Measurements from ENCODE around the gene TAS2R16.
"Not testable (repeated sequence)": the region's sequence is repeated elsewhere in the genome, so short reads cannot be mapped to it uniquely, and the experiment has no call there.

TAS2R16 gene

DNA sequence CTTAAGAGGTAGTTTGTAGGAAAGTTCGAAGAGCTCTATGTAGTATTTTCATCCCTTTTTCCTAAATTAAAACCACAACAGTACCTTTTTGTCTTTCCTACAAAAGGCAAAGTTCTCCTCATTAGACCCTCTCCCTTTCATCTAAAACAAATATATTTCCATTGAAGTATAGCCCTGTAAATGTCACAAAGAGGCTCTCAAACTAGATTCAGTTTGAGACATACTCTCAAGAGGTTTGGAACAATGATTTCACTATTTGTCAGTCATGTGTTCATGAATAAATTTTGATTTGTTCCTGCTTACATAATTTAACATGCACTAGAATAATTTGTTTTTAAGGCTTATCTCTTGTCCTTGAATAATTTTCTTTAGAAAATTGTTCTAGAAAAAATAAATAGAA lies 12.2 kb downstream of the TAS2R16 start:
- Histone ChIP-seq H3K4me3 (ENCODE audit: low read depth in 1 of 5, low read length in 5 of 5) (no peak overlapping the region), H3K9ac (ENCODE audit: low read length in 5 of 5) (no peak overlapping the region), H3K4me1 (ENCODE audit: control insufficient read depth in 5 of 5, insufficient read depth in 5 of 5, low read length in 5 of 5) (no peaks in the 10 kb centered on the region), H3K36me3 (ENCODE audit: control insufficient read depth in 5 of 5, insufficient read depth in 5 of 5, low read length in 5 of 5) (no peaks in the 10 kb centered on the region), H3K9me3 (ENCODE audit: control insufficient read depth in 5 of 5, low read length in 5 of 5) (peaks cover 0 to under 1% (median 0%) of the 10 kb centered on the region in 5 donors), H3K27ac (ENCODE audit: low read depth, low read length) (no peak overlapping the region), H3K27me3 (ENCODE audit: control insufficient read depth in 5 of 5, insufficient read depth in 4 of 5, low read length in 5 of 5) (no peaks in the 10 kb centered on the region)

- Histone ChIP-seq H3K27ac (ENCODE audit: low read depth, low read length) (no peak overlapping the region), H3K36me3 (ENCODE audit: control insufficient read depth in 5 of 5, insufficient read depth in 5 of 5, low read length in 5 of 5) (no peaks in the 10 kb centered on the region), H3K27me3 (ENCODE audit: control insufficient read depth in 5 of 5, insufficient read depth in 4 of 5, low read length in 5 of 5) (no peaks in the 10 kb centered on the region), H3K4me1 (ENCODE audit: control insufficient read depth in 5 of 5, insufficient read depth in 5 of 5, low read length in 5 of 5) (no peaks in the 10 kb centered on the region), H3K9me3 (ENCODE audit: control insufficient read depth in 5 of 5, low read length in 5 of 5) (peaks cover 0 to 3% (median 0%) of the 10 kb centered on the region in 5 donors), H3K4me3 (ENCODE audit: low read depth in 1 of 5, low read length in 5 of 5) (no peak overlapping the region), H3K9ac (ENCODE audit: low read length in 5 of 5) (no peak overlapping the region)
Measured at GRCh38 chr7:122975341-122975740, 20.2 kb downstream of the TAS2R16 start.

GRCh38 chr7:122974229-122974628 lies 21.3 kb downstream of the TAS2R16 start:
- no peak overlapping the region for H3K9ac ChIP-seq (ENCODE audit: low read length in 5 of 5)
- H3K4me1 ChIP-seq (ENCODE audit: control insufficient read depth in 5 of 5, insufficient read depth in 5 of 5, low read length in 5 of 5): no peaks in the 10 kb centered on the region
- no peaks in the 10 kb centered on the region for H3K27me3 ChIP-seq (ENCODE audit: control insufficient read depth in 5 of 5, insufficient read depth in 4 of 5, low read length in 5 of 5)
- H3K9me3 ChIP-seq (ENCODE audit: control insufficient read depth in 5 of 5, low read length in 5 of 5): peaks cover 0 to 3% (median 0%) of the 10 kb centered on the region in 5 donors
- no peak overlapping the region for H3K27ac ChIP-seq (ENCODE audit: low read depth, low read length)
- no peaks in the 10 kb centered on the region for H3K36me3 ChIP-seq (ENCODE audit: control insufficient read depth in 5 of 5, insufficient read depth in 5 of 5, low read length in 5 of 5)
- no peak overlapping the region for H3K4me3 ChIP-seq (ENCODE audit: low read depth in 1 of 5, low read length in 5 of 5)

DNA sequence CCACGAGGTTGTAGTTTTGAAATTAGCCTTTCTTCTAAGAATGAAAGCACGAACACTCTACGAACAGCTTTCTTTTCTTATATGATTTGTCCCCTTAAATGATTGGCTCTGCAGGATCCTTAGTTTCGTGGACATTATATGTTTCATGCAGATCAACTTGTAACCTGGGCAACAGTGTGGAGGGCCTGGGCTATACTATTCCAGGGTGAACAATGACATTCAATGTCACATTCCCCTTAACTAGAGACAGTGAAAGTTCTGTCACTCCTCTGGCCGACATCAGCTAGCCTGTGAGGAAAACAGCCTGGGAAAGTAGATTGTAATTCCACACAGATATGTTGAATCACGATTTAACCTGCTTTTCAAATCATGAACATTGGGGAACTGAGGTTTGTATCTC lies 23.4 kb downstream of the TAS2R16 start:
- Histone ChIP-seq H3K27ac (ENCODE audit: low read depth, low read length) (no peak overlapping the region), H3K27me3 (ENCODE audit: control insufficient read depth in 5 of 5, insufficient read depth in 4 of 5, low read length in 5 of 5) (no peaks in the 10 kb centered on the region), H3K4me1 (ENCODE audit: control insufficient read depth in 5 of 5, insufficient read depth in 5 of 5, low read length in 5 of 5) (no peaks in the 10 kb centered on the region), H3K9ac (ENCODE audit: low read length in 5 of 5) (no peak overlapping the region), H3K9me3 (ENCODE audit: control insufficient read depth in 5 of 5, low read length in 5 of 5) (no peaks in the 10 kb centered on the region), H3K4me3 (ENCODE audit: low read depth in 1 of 5, low read length in 5 of 5) (no peak overlapping the region), H3K36me3 (ENCODE audit: control insufficient read depth in 5 of 5, insufficient read depth in 5 of 5, low read length in 5 of 5) (no peaks in the 10 kb centered on the region)

GRCh38 chr7:122970740-122971725 lies 24.5 kb downstream of the TAS2R16 start:
- Histone ChIP-seq H3K4me3 (ENCODE audit: low read depth in 1 of 5, low read length in 5 of 5) (no peak overlapping the region), H3K27me3 (ENCODE audit: control insufficient read depth in 5 of 5, insufficient read depth in 4 of 5, low read length in 5 of 5) (no peaks in the 10 kb centered on the region), H3K9ac (ENCODE audit: low read length in 5 of 5) (no peak overlapping the region), H3K27ac (ENCODE audit: low read depth, low read length) (no peak overlapping the region), H3K4me1 (ENCODE audit: control insufficient read depth in 5 of 5, insufficient read depth in 5 of 5, low read length in 5 of 5) (no peaks in the 10 kb centered on the region), H3K36me3 (ENCODE audit: control insufficient read depth in 5 of 5, insufficient read depth in 5 of 5, low read length in 5 of 5) (no peaks in the 10 kb centered on the region), H3K9me3 (ENCODE audit: control insufficient read depth in 5 of 5, low read length in 5 of 5) (no peaks in the 10 kb centered on the region)

DNA sequence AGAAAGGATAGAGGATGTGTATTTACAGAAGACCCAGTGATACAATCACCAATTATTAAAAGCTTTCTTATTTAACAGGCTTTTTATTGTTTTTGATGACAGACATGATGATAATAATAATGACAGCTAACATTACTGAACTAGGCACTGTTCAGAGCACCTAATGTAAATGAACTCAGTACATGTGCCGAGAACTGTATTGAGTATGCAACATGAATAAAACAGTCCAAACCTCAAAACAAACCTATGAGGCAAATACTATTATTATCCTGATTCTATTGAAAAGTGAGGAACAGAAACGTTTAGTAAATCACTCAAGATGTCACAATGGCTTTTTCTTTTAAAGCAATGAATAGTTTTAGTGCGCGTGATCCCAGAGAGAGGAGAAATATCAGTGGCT lies 27.1 kb downstream of the TAS2R16 start:
- Histone ChIP-seq H3K36me3 (ENCODE audit: control insufficient read depth in 5 of 5, insufficient read depth in 5 of 5, low read length in 5 of 5) (no peaks in the 10 kb centered on the region), H3K4me3 (ENCODE audit: low read depth in 1 of 5, low read length in 5 of 5) (no peak overlapping the region), H3K4me1 (ENCODE audit: control insufficient read depth in 5 of 5, insufficient read depth in 5 of 5, low read length in 5 of 5) (no peaks in the 10 kb centered on the region), H3K27me3 (ENCODE audit: control insufficient read depth in 5 of 5, insufficient read depth in 4 of 5, low read length in 5 of 5) (no peaks in the 10 kb centered on the region), H3K9ac (ENCODE audit: low read length in 5 of 5) (no peak overlapping the region), H3K27ac (ENCODE audit: low read depth, low read length) (no peak overlapping the region), H3K9me3 (ENCODE audit: control insufficient read depth in 5 of 5, low read length in 5 of 5) (no peaks in the 10 kb centered on the region)

GRCh38 chr7:122965306-122965705 lies 30.2 kb downstream of the TAS2R16 start:
- H3K27ac ChIP-seq (ENCODE audit: low read depth, low read length): no peak overlapping the region
- no peaks in the 10 kb centered on the region for H3K36me3 ChIP-seq (ENCODE audit: control insufficient read depth in 5 of 5, insufficient read depth in 5 of 5, low read length in 5 of 5)
- no peak overlapping the region for H3K4me3 ChIP-seq (ENCODE audit: low read depth in 1 of 5, low read length in 5 of 5)
- no peak overlapping the region for H3K9ac ChIP-seq (ENCODE audit: low read length in 5 of 5)
- H3K9me3 ChIP-seq (ENCODE audit: control insufficient read depth in 5 of 5, low read length in 5 of 5): no peaks in the 10 kb centered on the region
- H3K4me1 ChIP-seq (ENCODE audit: control insufficient read depth in 5 of 5, insufficient read depth in 5 of 5, low read length in 5 of 5): no peaks in the 10 kb centered on the region
- H3K27me3 ChIP-seq (ENCODE audit: control insufficient read depth in 5 of 5, insufficient read depth in 4 of 5, low read length in 5 of 5): no peaks in the 10 kb centered on the region

GRCh38 chr7:122953678-122954077 lies 41.8 kb downstream of the TAS2R16 start:
- H3K27me3 ChIP-seq (ENCODE audit: control insufficient read depth in 5 of 5, insufficient read depth in 4 of 5, low read length in 5 of 5); H3K4me3 ChIP-seq (ENCODE audit: low read depth in 1 of 5, low read length in 5 of 5); H3K27ac ChIP-seq (ENCODE audit: low read depth, low read length); H3K4me1 ChIP-seq (ENCODE audit: control insufficient read depth in 5 of 5, insufficient read depth in 5 of 5, low read length in 5 of 5); H3K9ac ChIP-seq (ENCODE audit: low read length in 5 of 5); H3K36me3 ChIP-seq (ENCODE audit: control insufficient read depth in 5 of 5, insufficient read depth in 5 of 5, low read length in 5 of 5); H3K9me3 ChIP-seq (ENCODE audit: control insufficient read depth in 5 of 5, low read length in 5 of 5): not testable (repeated sequence)

DNA sequence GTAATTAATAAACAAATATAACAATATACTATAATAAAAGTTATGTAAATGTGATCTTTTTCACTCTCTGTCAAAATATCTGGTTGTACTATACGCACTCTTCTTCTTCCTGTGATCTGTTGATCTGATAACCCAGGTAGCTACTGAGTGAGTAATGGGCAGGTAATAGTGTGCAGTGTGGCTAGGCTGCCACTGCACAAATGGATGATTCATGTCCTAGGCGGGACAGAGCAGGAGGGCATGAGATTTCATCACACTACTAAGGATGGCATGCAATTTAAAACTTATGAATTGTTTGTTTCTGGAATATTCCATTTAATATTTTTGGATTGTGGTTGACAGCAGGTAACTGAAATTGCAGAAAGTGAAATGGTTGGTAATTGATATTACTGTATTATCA lies 44.5 kb downstream of the TAS2R16 start:
- peaks cover 0 to 2% (median 0%) of the 10 kb centered on the region in 5 donors for H3K9me3 ChIP-seq (ENCODE audit: control insufficient read depth in 5 of 5, low read length in 5 of 5)
- H3K27ac ChIP-seq (ENCODE audit: low read depth, low read length): no peak overlapping the region
- H3K36me3 ChIP-seq (ENCODE audit: control insufficient read depth in 5 of 5, insufficient read depth in 5 of 5, low read length in 5 of 5): no peaks in the 10 kb centered on the region
- H3K9ac ChIP-seq (ENCODE audit: low read length in 5 of 5): no peak overlapping the region
- no peak overlapping the region for H3K4me3 ChIP-seq (ENCODE audit: low read depth in 1 of 5, low read length in 5 of 5)
- no peaks in the 10 kb centered on the region for H3K27me3 ChIP-seq (ENCODE audit: control insufficient read depth in 5 of 5, insufficient read depth in 4 of 5, low read length in 5 of 5)
- peaks cover 0 to 4% (median 0%) of the 10 kb centered on the region in 5 donors for H3K4me1 ChIP-seq (ENCODE audit: control insufficient read depth in 5 of 5, insufficient read depth in 5 of 5, low read length in 5 of 5)

DNA sequence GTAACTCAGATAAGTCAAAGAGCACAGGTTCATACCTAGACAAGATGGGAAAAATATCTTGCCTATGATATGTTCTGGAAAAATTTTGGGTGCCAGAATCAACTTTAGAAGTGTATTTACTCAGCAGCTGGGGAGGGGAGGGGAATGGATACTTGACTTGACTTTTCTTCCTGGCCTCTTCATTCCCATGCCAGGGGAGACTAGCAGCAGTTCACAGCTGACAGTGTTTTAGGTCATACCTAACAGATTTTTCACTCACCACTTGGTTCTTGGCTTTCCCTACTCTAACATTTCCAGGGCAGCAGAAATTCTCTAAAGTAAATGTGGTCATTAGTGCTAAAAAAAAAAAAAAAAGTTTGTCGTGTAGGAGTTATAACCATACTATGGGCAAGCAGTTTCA lies 46.3 kb downstream of the TAS2R16 start:
- no peak overlapping the region for H3K27ac ChIP-seq (ENCODE audit: low read depth, low read length)
- no peak overlapping the region for H3K4me3 ChIP-seq (ENCODE audit: low read depth in 1 of 5, low read length in 5 of 5)
- H3K9ac ChIP-seq (ENCODE audit: low read length in 5 of 5): no peak overlapping the region
- no peaks in the 10 kb centered on the region for H3K27me3 ChIP-seq (ENCODE audit: control insufficient read depth in 5 of 5, insufficient read depth in 4 of 5, low read length in 5 of 5)
- peaks cover 0 to 2% (median 0%) of the 10 kb centered on the region in 5 donors for H3K9me3 ChIP-seq (ENCODE audit: control insufficient read depth in 5 of 5, low read length in 5 of 5)
- peaks cover 0 to 4% (median 0%) of the 10 kb centered on the region in 5 donors for H3K4me1 ChIP-seq (ENCODE audit: control insufficient read depth in 5 of 5, insufficient read depth in 5 of 5, low read length in 5 of 5)
- no peaks in the 10 kb centered on the region for H3K36me3 ChIP-seq (ENCODE audit: control insufficient read depth in 5 of 5, insufficient read depth in 5 of 5, low read length in 5 of 5)
